Naive thymus-derived CD4-positive, alpha-beta T cell (primary cell): ENCODE data around the gene AP2B1. TPM values are rescaled to one million over a fixed set of nuclear protein-coding genes. Genes with fewer than 3 reads are reported as not detected.

Experiments used
- ATAC-seq: fragments of 150-1000 bp; cut with Tn5 transposase; 2 replicates; pipeline ENCODE4 v1.10.0; 2021; ENCODE audit warnings: mild to moderate bottlenecking, moderate library complexity
- CTCF ChIA-PET: fragments of 350-600 bp; sonication (Branson Sonifier 250); formaldehyde crosslinking; loops from one replicate; lab custom pipeline; 2021; ENCODE audit warnings: antibody characterized with exemption; lab: Charles Lee
- POLR2A ChIA-PET: fragments of 350-600 bp; sonication (Branson Sonifier 250); formaldehyde crosslinking; loops from one replicate; lab custom pipeline; 2021; ENCODE audit warnings: antibody characterized with exemption, inconsistent platforms; lab: Charles Lee
- DNase-seq, 9 donors: peaks; one replicate each; pipeline versions ENCODE4 v3.0.0 to v3.0.0-alpha.2; 2020 to 2022; ENCODE audit warnings: mixed read lengths in 1 of 9
- H3K27ac ChIP-seq: one replicate; pipeline ENCODE4 v1.7.0; 2013; ENCODE audit warnings: mild to moderate bottlenecking, low read depth, low read length, moderate library complexity
- H3K27me3 ChIP-seq, 2 donors: one replicate each; pipeline ENCODE4 v1.7.0; 2013; ENCODE audit warnings: low read length in 2 of 2, mild to moderate bottlenecking in 2 of 2, moderate library complexity in 2 of 2; ENCODE audit not compliant: control insufficient read depth in 2 of 2, insufficient read depth in 2 of 2
- H3K36me3 ChIP-seq, 3 experiments: 1 replicate in 2 of 3; 2 replicates in 1 of 3; pipeline ENCODE4 v1.7.0; 2013; ENCODE audit warnings: low read length in 3 of 3, mild to moderate bottlenecking in 3 of 3, moderate library complexity in 1 of 3; ENCODE audit not compliant: insufficient read depth in 3 of 3, control insufficient read depth in 2 of 3
- H3K4me1 ChIP-seq, 2 donors: one replicate each; pipeline ENCODE4 v1.7.0; 2013; ENCODE audit warnings: low read length in 2 of 2, mild to moderate bottlenecking in 2 of 2, moderate library complexity in 1 of 2; ENCODE audit not compliant: control insufficient read depth in 2 of 2, insufficient read depth in 2 of 2
- H3K4me3 ChIP-seq: 2 replicates; pipeline ENCODE4 v1.7.0; 2013; ENCODE audit warnings: mild to moderate bottlenecking, low read length
- H3K9me3 ChIP-seq, 3 experiments: 1 replicate in 2 of 3; 2 replicates in 1 of 3; pipeline ENCODE4 v1.7.0; 2013; ENCODE audit warnings: low read length in 3 of 3; ENCODE audit not compliant: control insufficient read depth in 2 of 3
- H3K27ac Mint-ChIP-seq, 9 donors: one replicate each; pipeline ENCODE4 v1.8.0; 2020 to 2022; ENCODE audit warnings: mixed read lengths in 9 of 9, mild to moderate bottlenecking in 8 of 9, moderate library complexity in 5 of 9, inconsistent platforms in 2 of 9
- H3K27me3 Mint-ChIP-seq, 5 donors: one replicate each; pipeline ENCODE4 v1.8.0; 2021 to 2022; ENCODE audit warnings: mixed read lengths in 5 of 5, mild to moderate bottlenecking in 1 of 5
- H3K36me3 Mint-ChIP-seq, 5 donors: one replicate each; pipeline ENCODE4 v1.8.0; 2020 to 2022; ENCODE audit warnings: mixed read lengths in 5 of 5, mild to moderate bottlenecking in 3 of 5, inconsistent platforms in 1 of 5
- H3K4me1 Mint-ChIP-seq, 7 donors: one replicate each; pipeline ENCODE4 v1.8.0; 2020 to 2022; ENCODE audit warnings: mixed read lengths in 7 of 7, mild to moderate bottlenecking in 3 of 7, inconsistent platforms in 1 of 7
- H3K4me3 Mint-ChIP-seq, 10 donors: one replicate each; pipeline ENCODE4 v1.8.0; 2020 to 2022; ENCODE audit warnings: mild to moderate bottlenecking in 10 of 10, mixed read lengths in 10 of 10, moderate library complexity in 6 of 10, inconsistent platforms in 2 of 10
- H3K9me3 Mint-ChIP-seq, 11 donors: one replicate each; pipeline ENCODE4 v1.8.0; 2020 to 2022; ENCODE audit warnings: mixed read lengths in 11 of 11, mild to moderate bottlenecking in 4 of 11, inconsistent platforms in 1 of 11, moderate library complexity in 1 of 11
- intact Hi-C, 2 donors: fragments of 100-400 bp; cut with micrococcal nuclease; formaldehyde crosslinking; loops; one replicate each; pipeline ENCODE4 v1.15.1; 2023
- polyA plus RNA-seq, 2 donors: library from polyadenylated mRNA; unstranded; fragments of 300-500 nt; fragmentation: Illumina TruSeq; gene quantifications; one replicate each; pipeline ENCODE4 v1.2.3, GENCODE V29; 2021
- total RNA-seq, 6 experiments: library from RNA in 5 of 6; stranded (reverse) in 5 of 6; gene quantifications; 1 replicate in 5 of 6; 2 replicates in 1 of 6; pipeline ENCODE4 v1.2.3 and lab custom pipeline; 2021 to 2026

AP2B1 gene
- total and polyA plus RNA-seq, 7 experiments from 2014 or later: 49.0 to 197 (median 102) TPM

DNA sequence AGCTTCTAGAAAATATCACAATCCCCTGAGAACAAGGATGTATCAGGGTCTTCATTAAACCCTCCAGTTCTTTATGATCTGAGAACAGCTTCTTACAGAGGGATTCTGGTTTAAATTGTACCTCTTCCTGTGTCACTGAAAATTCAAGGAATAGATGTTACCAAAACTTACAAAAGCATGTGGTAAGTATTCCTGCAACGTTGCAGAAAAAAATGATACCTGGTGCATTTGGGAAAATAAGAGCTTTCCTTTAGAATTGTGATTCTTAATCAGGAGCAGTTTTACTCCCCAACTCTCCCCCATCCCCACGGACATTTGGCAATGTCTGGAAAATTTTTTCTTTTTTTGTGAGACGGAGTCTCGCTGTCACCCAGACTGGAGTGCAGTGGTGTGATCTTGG is 33.8 kb upstream of the AP2B1 start:
- H3K36me3 ChIP-seq: no peaks in the 10 kb centered on the region
- POLR2A ChIA-PET: no interaction called here
- H3K4me1 Mint-ChIP-seq: peaks cover 0 to 3% (median 0%) of the 10 kb centered on the region in 7 donors
- DNase-seq (no peak), ATAC-seq (no peak)
- H3K4me3 ChIP-seq: no peak overlapping the region
- intact Hi-C loops: no loop called here
- CTCF ChIA-PET: no interaction called here
- H3K36me3 Mint-ChIP-seq: peaks cover 0 to 9% (median 0%) of the 10 kb centered on the region in 5 donors
- no peak overlapping the region for H3K27ac Mint-ChIP-seq
- no peaks in the 10 kb centered on the region for H3K9me3 ChIP-seq
- H3K27ac ChIP-seq: no peak overlapping the region
- peaks cover 0 to 2% (median 0%) of the 10 kb centered on the region in 11 donors for H3K9me3 Mint-ChIP-seq
- no peaks in the 10 kb centered on the region for H3K27me3 ChIP-seq
- peaks cover 0 to 28% (median 0%) of the 10 kb centered on the region in 5 donors for H3K27me3 Mint-ChIP-seq
- no peak overlapping the region for H3K4me3 Mint-ChIP-seq
- H3K4me1 ChIP-seq: no peaks in the 10 kb centered on the region

DNA sequence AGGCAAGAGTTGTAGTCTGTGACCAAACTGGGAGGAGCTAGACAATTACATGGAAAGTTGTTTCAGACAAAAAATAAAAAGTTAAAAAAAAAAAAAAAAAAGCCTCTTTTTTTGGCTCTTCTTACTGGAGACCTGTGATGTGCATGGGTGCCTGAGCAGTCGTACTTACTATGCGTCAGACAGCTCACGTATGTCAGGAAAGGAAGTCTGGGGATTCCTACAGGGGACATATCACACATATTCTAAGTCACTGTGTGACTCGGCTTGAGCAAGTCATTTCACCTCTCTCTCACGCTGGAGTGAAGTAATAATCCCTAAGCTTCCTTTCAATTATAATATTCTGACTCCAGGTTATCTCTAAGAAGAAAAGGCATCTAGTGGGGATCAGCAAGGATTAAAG is 32.5 kb upstream of the AP2B1 start:
- POLR2A ChIA-PET: interaction anchor here (1.2 kb wide), 2 partner anchors 25 to 32 kb away, joined by 3 to 6 read pairs; partner anchors contain the start of gene AP2B1
- DNase-seq (no peak), ATAC-seq (no peak)
- Histone ChIP-seq H3K9me3 (no peaks in the 10 kb centered on the region), H3K27me3 (no peaks in the 10 kb centered on the region), H3K36me3 (no peaks in the 10 kb centered on the region), H3K4me1 (no peaks in the 10 kb centered on the region), H3K27ac (no peak overlapping the region), H3K4me3 (no peak overlapping the region)
- H3K4me1 Mint-ChIP-seq: peaks cover 0 to 3% (median 0%) of the 10 kb centered on the region in 7 donors
- H3K9me3 Mint-ChIP-seq: peaks cover 0 to 2% (median 0%) of the 10 kb centered on the region in 11 donors
- peaks cover 0 to 39% (median 9%) of the 10 kb centered on the region in 5 donors for H3K27me3 Mint-ChIP-seq
- intact Hi-C loops: loop anchor here in 1 of 2 donors (1.0 kb wide), 1 partner anchor 193 kb away; no protein-coding TSS in a partner anchor
- no peak overlapping the region for H3K4me3 Mint-ChIP-seq
- peaks cover 0 to 7% (median 0%) of the 10 kb centered on the region in 5 donors for H3K36me3 Mint-ChIP-seq
- no peak overlapping the region for H3K27ac Mint-ChIP-seq
- CTCF ChIA-PET: no interaction called here

DNA sequence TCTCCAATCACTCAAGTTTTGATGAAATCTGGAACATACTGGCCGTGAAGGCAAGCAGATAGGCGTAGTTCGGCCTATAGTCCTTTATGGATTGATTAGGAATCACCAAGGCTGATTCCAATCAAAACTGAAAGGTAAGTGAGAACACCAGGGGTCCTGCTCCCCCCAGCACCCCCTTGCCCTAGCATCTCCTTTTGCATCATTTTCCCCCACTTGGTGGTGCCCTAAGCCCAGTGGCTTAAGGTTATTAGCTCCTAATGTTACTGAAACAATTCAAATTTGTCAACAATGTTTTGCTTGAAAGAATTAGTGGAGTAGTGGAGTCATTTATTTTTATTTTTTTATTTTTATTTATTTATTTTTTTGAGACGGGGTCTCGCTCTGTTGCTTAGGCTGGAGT is 31.4 kb upstream of the AP2B1 start:
- Histone ChIP-seq H3K27ac (no peak overlapping the region), H3K36me3 (no peaks in the 10 kb centered on the region), H3K4me1 (no peaks in the 10 kb centered on the region), H3K9me3 (no peaks in the 10 kb centered on the region), H3K4me3 (no peak overlapping the region), H3K27me3 (no peaks in the 10 kb centered on the region)
- no peak for ATAC-seq
- ChIA-PET CTCF (interaction anchor here (0.6 kb wide), 1 partner anchor 192 kb away, joined by 3 read pairs; no protein-coding TSS in a partner anchor), POLR2A (interaction anchor here (1.2 kb wide), 1 partner anchor 31 kb away, joined by 3 read pairs; the partner anchor contains the start of gene AP2B1)
- no peak overlapping the region for H3K4me3 Mint-ChIP-seq
- H3K9me3 Mint-ChIP-seq: peaks cover 0 to 2% (median 0%) of the 10 kb centered on the region in 11 donors
- H3K27me3 Mint-ChIP-seq: peaks cover 0 to 36% (median 13%) of the 10 kb centered on the region in 5 donors
- no peak for DNase-seq
- no peak overlapping the region for H3K27ac Mint-ChIP-seq
- peaks cover 0 to 4% (median 0%) of the 10 kb centered on the region in 7 donors for H3K4me1 Mint-ChIP-seq
- intact Hi-C loops: loop anchor here in 1 of 2 donors (1.0 kb wide), 1 partner anchor 192 kb away; no protein-coding TSS in a partner anchor
- H3K36me3 Mint-ChIP-seq: peaks cover 0 to 4% (median 0%) of the 10 kb centered on the region in 5 donors

DNA sequence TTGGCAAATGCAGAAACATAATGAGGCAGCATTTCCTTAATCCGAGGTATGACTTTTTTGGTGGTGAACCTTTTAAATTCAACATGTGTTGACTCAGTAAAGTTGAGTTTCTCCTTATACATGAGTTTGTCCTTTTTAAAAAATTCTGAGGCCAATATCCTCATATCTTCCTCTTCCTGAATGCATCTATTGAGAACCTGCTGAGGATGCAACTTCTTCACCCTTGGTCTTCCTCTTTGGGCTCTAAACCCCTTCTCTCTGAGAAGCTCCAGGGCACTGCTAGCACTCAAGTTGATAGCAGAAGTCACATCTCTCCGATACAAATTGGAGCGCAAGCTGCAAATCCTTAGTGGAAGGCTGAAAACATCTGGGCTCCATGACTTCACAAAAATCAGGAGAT is 29.8 kb upstream of the AP2B1 start:
- Mint-ChIP-seq H3K27ac (no peak overlapping the region), H3K9me3 (peaks cover 0 to 2% (median 0%) of the 10 kb centered on the region in 11 donors), H3K27me3 (peaks cover 0 to 32% (median 13%) of the 10 kb centered on the region in 5 donors), H3K4me1 (peaks cover 0 to 7% (median 0%) of the 10 kb centered on the region in 7 donors), H3K4me3 (no peak overlapping the region), H3K36me3 (no peaks in the 10 kb centered on the region)
- intact Hi-C loops: no loop called here
- H3K27me3 ChIP-seq: no peaks in the 10 kb centered on the region
- H3K9me3 ChIP-seq: no peaks in the 10 kb centered on the region
- DNase-seq (no peak), ATAC-seq (no peak)
- no peaks in the 10 kb centered on the region for H3K36me3 ChIP-seq
- no peaks in the 10 kb centered on the region for H3K4me1 ChIP-seq
- no peak overlapping the region for H3K4me3 ChIP-seq
- ChIA-PET POLR2A (interaction anchor here (1.9 kb wide), 1 partner anchor 21 kb away, joined by 5 read pairs; the partner anchor contains the start of gene PEX12), CTCF (no interaction called here)
- H3K27ac ChIP-seq: no peak overlapping the region

DNA sequence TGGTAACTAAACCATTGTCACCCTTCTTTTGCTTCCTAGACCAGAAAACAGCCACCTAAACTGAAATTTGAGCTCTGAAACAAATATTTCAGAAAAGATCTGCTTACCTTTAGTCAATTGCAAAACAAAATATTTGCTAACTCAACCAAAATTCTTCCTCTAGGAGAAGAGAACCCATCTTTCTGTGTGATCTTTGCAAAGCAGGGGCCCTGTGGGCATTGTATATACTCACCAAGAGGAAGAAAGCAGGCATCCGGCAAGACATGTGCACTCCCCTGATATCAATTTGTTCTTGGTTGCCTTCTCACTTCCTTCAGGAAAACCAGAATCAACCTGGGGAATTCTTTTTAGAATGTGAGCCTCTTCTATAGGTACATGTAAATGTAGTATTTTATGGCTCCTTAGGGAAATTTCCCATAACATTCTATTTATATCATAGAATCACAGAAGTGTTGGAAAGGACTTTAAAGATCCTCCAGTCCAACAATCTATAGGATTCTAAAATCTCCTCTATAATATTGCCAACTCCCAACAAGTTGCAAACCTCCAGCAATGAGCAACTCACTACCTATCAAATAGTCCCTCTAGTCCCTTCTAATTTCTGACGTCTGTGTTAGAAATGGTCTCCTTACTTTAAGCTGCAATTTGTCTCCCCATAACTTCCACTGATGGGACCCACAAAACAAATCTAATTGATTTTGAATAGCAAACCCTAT is 27.5 kb upstream of the AP2B1 start:
- intact Hi-C loops: no loop called here
- Mint-ChIP-seq H3K27me3 (peaks cover 0 to 35% (median 13%) of the 10 kb centered on the region in 5 donors), H3K9me3 (peaks cover 0 to 2% (median 0%) of the 10 kb centered on the region in 11 donors), H3K4me1 (peaks cover 0 to 7% (median 0%) of the 10 kb centered on the region in 7 donors), H3K4me3 (no peak overlapping the region), H3K27ac (no peak overlapping the region), H3K36me3 (no peaks in the 10 kb centered on the region)
- no peaks in the 10 kb centered on the region for H3K9me3 ChIP-seq
- POLR2A ChIA-PET: interaction anchor here (0.8 to 1.9 kb wide), 2 partner anchors 17 to 19 kb away, joined by 3 to 5 read pairs; partner anchors contain the start of gene PEX12
- no peak overlapping the region for H3K27ac ChIP-seq
- H3K36me3 ChIP-seq: no peaks in the 10 kb centered on the region
- no peak overlapping the region for H3K4me3 ChIP-seq
- H3K4me1 ChIP-seq: no peaks in the 10 kb centered on the region
- no peaks in the 10 kb centered on the region for H3K27me3 ChIP-seq
- CTCF ChIA-PET: interaction anchor here (0.6 kb wide), 1 partner anchor 303 kb away, joined by 3 read pairs; no protein-coding TSS in a partner anchor
- DNase-seq: no peak
- no peak for ATAC-seq

DNA sequence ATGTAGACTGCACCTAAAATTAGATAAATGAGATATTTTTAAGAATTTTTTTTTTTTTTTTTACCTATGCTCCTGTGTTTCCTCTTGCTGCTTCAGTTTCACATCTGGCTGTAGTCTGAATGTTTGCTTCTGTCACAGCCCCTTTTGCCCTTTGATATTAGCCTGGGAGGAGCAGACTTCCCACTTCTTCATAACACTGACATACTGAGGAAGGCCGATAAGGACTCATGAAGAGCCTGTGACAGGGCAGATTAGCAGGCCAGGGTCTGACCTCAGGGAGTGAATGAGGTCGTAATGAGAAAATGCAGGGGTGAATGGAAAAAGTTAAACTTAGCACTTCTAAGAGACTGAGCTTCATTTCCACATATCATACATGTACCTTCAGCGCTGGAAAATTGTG is 26.4 kb upstream of the AP2B1 start, which contains the start of gene SLFN14:
Gene SLFN14, minus strand, starts transcription at position 117 of the 400 bp plus-strand sequence. CDS start 2,757 bp downstream, outside the sequence.
- H3K4me1 ChIP-seq: no peaks in the 10 kb centered on the region
- H3K36me3 Mint-ChIP-seq: no peaks in the 10 kb centered on the region
- CTCF ChIA-PET: no interaction called here
- H3K27ac Mint-ChIP-seq: no peak within 1 kb of the TSS
- ATAC-seq: no peak
- peaks cover 0 to 7% (median 0%) of the 10 kb centered on the region in 7 donors for H3K4me1 Mint-ChIP-seq
- no peaks in the 10 kb centered on the region for H3K36me3 ChIP-seq
- no peak for DNase-seq
- H3K27ac ChIP-seq: no peak within 1 kb of the TSS
- intact Hi-C loops: no loop called here
- no peaks in the 10 kb centered on the region for H3K27me3 ChIP-seq
- peaks cover 0 to 2% (median 0%) of the 10 kb centered on the region in 11 donors for H3K9me3 Mint-ChIP-seq
- POLR2A ChIA-PET: no interaction called here
- H3K9me3 ChIP-seq: no peaks in the 10 kb centered on the region
- peaks cover 0 to 38% (median 13%) of the 10 kb centered on the region in 5 donors for H3K27me3 Mint-ChIP-seq
- H3K4me3 ChIP-seq: no peak within 1 kb of the TSS
- no peak within 1 kb of the TSS for H3K4me3 Mint-ChIP-seq
